Activated CD4-positive, CD25-positive, alpha-beta regulatory T cell treated with anti-CD3 and anti-CD28 coated beads, Interleukin-2, amount 50 U/mL, for 16 hours (primary cell): ENCODE measurements around the gene RRAGA.
"Not testable (repeated sequence)": the region's sequence is repeated elsewhere in the genome, so short reads cannot be mapped to it uniquely, and the experiment has no call there.

Experiments
- DNase-seq: peaks from one replicate; pipeline ENCODE4 v3.0.0-alpha.2; 2020; ENCODE audit warnings: low read depth, low spot score

Gene RRAGA

GRCh38 chr9:19085295-19085694 is 36.1 kb downstream of the RRAGA start:
- DNase-seq = no peak

DNA sequence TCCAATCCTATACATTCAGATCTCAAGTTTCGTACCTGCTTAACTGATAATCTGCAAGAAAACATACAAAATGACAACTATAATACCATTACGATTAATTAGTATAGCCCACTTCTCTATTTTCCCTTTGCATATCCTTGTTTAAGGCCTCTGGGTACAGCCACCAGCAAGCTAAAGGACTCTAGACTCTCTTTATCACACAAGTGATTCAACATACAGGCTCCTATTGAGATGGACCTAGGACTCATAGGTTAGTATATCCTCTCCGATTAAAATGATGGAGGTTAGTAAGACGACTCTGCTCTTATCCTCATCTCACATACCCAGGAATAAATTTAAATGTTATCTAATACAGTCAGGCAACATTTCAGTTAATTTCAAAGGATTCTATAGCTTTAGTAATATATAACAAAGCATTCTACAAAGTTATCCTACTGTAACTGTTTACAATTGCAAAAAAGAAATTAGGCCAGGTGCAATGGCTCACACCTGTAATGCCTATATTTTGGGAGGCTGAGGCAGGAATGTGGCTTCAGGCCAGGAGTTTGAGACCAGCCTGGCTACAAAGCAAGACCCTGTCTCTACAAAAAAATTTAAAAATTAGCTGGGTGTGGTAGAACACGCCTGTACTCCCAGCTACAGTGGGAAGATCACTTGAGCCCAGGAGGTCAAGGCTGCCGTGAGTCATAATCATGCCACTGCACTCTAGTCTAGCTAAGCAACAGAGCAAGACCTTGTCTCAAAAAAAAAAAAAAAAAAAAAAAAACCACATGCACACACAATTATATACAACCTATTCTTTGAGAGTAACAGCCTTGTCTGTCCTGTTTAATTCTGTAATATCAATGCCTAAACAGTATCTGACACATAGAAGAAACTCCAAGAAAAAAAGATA is 38.1 kb downstream of the RRAGA start:
- no peak for DNase-seq

DNA sequence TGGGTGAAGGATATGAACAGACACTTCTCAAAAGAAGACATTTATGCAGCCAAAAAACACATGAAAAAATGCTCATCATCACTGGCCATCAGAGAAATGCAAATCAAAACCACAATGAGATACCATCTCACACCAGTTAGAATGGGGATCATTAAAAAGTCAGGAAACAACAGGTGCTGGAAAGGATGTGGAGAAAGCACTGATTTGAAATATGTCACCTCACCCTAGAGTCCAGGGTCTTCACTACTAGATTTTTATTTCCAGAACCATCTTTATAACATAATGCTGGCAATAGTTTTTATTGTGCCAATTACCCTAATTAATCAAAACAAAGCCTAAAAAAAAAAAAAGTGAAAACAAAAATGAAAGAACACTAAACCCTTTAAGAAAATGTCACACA is 48.2 kb downstream of the RRAGA start:
- DNase-seq = not testable (repeated sequence)
